Neural progenitor cell (in vitro differentiated cells): Measurements from ENCODE around the gene ALDH6A1. TPM values are rescaled to one million over a fixed set of nuclear protein-coding genes. Genes with fewer than 3 reads are reported as not detected.

Source experiments
- DNase-seq: peaks from one replicate; pipeline ENCODE4 v3.0.0-alpha.2; 2016; ENCODE audit warnings: low spot score
- H2AFZ ChIP-seq: fragments of 200-600 bp; sonication (generic); replicated peaks from 2 replicates; pipeline ENCODE4 v1.6.1; 2016; ENCODE audit warnings: antibody characterized with exemption
- H3F3A ChIP-seq: fragments of 200-600 bp; sonication (generic); 2 replicates; pipeline ENCODE4 v1.6.1; 2016; ENCODE audit warnings: antibody characterized with exemption, low read depth
- H3K27ac ChIP-seq: fragments of 200-600 bp; sonication (generic); 2 replicates; pipeline ENCODE4 v1.5.1; 2016; ENCODE audit warnings: mild to moderate bottlenecking
- H3K27me3 ChIP-seq: fragments of 200-600 bp; sonication (generic); 2 replicates; pipeline ENCODE4 v1.6.1; 2016; ENCODE audit warnings: mild to moderate bottlenecking, moderate library complexity
- H3K36me3 ChIP-seq: fragments of 200-600 bp; sonication (generic); 2 replicates; pipeline ENCODE4 v1.5.1; 2016
- H3K4me1 ChIP-seq: fragments of 200-600 bp; sonication (generic); 2 replicates; pipeline ENCODE4 v1.6.1; 2016; ENCODE audit warnings: mixed run types
- H3K4me2 ChIP-seq: fragments of 200-600 bp; sonication (generic); 2 replicates; pipeline ENCODE4 v1.6.1; 2016
- H3K4me3 ChIP-seq: fragments of 200-600 bp; sonication (generic); 2 replicates; pipeline ENCODE4 v1.5.1; 2016
- H3K79me2 ChIP-seq: fragments of 200-600 bp; sonication (generic); 2 replicates; pipeline ENCODE4 v1.6.1; 2016; ENCODE audit warnings: low read depth
- H3K9ac ChIP-seq: fragments of 200-600 bp; sonication (generic); 2 replicates; pipeline ENCODE4 v1.6.1; 2016
- H3K9me3 ChIP-seq: fragments of 200-600 bp; sonication (generic); 2 replicates; pipeline ENCODE4 v1.5.1; 2016; ENCODE audit warnings: low read depth
- H4K20me1 ChIP-seq: fragments of 200-600 bp; sonication (generic); 2 replicates; pipeline ENCODE4 v1.6.1; 2016; ENCODE audit warnings: low read depth
- H3K27ac Mint-ChIP-seq: 3 replicates; pipeline ENCODE4 v1.8.0; 2021; ENCODE audit warnings: mixed read lengths
- H3K27me3 Mint-ChIP-seq: 2 replicates; pipeline ENCODE4 v1.8.0; 2022; ENCODE audit warnings: low read depth, mild to moderate bottlenecking, inconsistent platforms, moderate library complexity, mixed read lengths; ENCODE audit not compliant: insufficient read depth
- H3K36me3 Mint-ChIP-seq: 3 replicates; pipeline ENCODE4 v1.8.0; 2021; ENCODE audit warnings: mixed read lengths
- H3K4me1 Mint-ChIP-seq: 3 replicates; pipeline ENCODE4 v1.8.0; 2021; ENCODE audit warnings: mixed read lengths
- H3K4me3 Mint-ChIP-seq: 3 replicates; pipeline ENCODE4 v1.8.0; 2021; ENCODE audit warnings: mild to moderate bottlenecking, moderate library complexity, mixed read lengths
- H3K9me3 Mint-ChIP-seq: 3 replicates; pipeline ENCODE4 v1.8.0; 2020; ENCODE audit warnings: mixed read lengths
- CTCF ChIP-seq: fragments of 200-600 bp; sonication (generic); IDR thresholded peaks from 2 replicates; pipeline ENCODE4 v1.5.1; 2017; ENCODE audit warnings: antibody characterized with exemption, mild to moderate bottlenecking
- EZH2 ChIP-seq: fragments of 200-600 bp; sonication (generic); IDR thresholded peaks from 2 replicates; pipeline ENCODE4 v1.6.1; 2017; ENCODE audit warnings: antibody characterized with exemption, mild to moderate bottlenecking, moderate library complexity
- EZH2phosphoT487 ChIP-seq: fragments of 200-600 bp; sonication (generic); IDR thresholded peaks from 2 replicates; pipeline ENCODE4 v1.6.1; 2017; ENCODE audit warnings: antibody characterized with exemption
- total RNA-seq: library from RNA; depleted of rRNA; stranded (reverse); fragments of >200 nt; gene quantifications from 2 replicates; pipeline ENCODE4 v1.2.3, GENCODE V29; 2015; ENCODE audit warnings: low replicate concordance

The ALDH6A1 gene
- total RNA-seq, 1 donor from 2014 or later, result 64.0 TPM

GRCh38 chr14:74019408-74020137, 64.7 kb downstream of the ALDH6A1 start:
- Histone ChIP-seq H3F3A (peaks cover 11% of the 10 kb centered on the region), H3K27ac (no peak overlapping the region), H3K4me1 (no peaks in the 10 kb centered on the region), H2AFZ (peak overlapping the region; percentile 94), H3K27me3 (no peaks in the 10 kb centered on the region), H3K79me2 (peaks cover 5% of the 10 kb centered on the region), H3K9ac (no peak overlapping the region), H3K4me2 (peak overlapping the region; percentile 73), H4K20me1 (no peaks in the 10 kb centered on the region), H3K4me3 (peak overlapping the region; percentile 88), H3K9me3 (no peaks in the 10 kb centered on the region), H3K36me3 (no peaks in the 10 kb centered on the region)
- peak; percentile 11 for DNase-seq
- TF ChIP-seq EZH2phosphoT487 (no peak), EZH2 (no peak), CTCF (no peak)
- Mint-ChIP-seq H3K4me3 (peak overlapping the region; percentile 94), H3K36me3 (no peaks in the 10 kb centered on the region), H3K27me3 (no peaks in the 10 kb centered on the region), H3K27ac (peak overlapping the region; percentile 96), H3K9me3 (no peaks in the 10 kb centered on the region), H3K4me1 (peaks cover 14% of the 10 kb centered on the region)

- Mint-ChIP-seq H3K27ac (peak within 1 kb of the TSS; percentile 96), H3K9me3 (no peaks in the 10 kb centered on the region), H3K4me3 (peak within 1 kb of the TSS; percentile 95), H3K27me3 (no peaks in the 10 kb centered on the region), H3K4me1 (peaks cover 14% of the 10 kb centered on the region), H3K36me3 (no peaks in the 10 kb centered on the region)
- DNase-seq, result peak; percentile 93
- H3K9ac ChIP-seq, result peak within 1 kb of the TSS; percentile 36
- H3K36me3 ChIP-seq, result no peaks in the 10 kb centered on the region
- peaks cover 11% of the 10 kb centered on the region for H3F3A ChIP-seq
- H3K4me1 ChIP-seq, result no peaks in the 10 kb centered on the region
- H2AFZ ChIP-seq, result peak within 1 kb of the TSS; percentile 94
- no peaks in the 10 kb centered on the region for H3K9me3 ChIP-seq
- H3K27me3 ChIP-seq, result no peaks in the 10 kb centered on the region
- H3K4me3 ChIP-seq, result peak within 1 kb of the TSS; percentile 88
- TF ChIP-seq EZH2phosphoT487 (no peak), EZH2 (peak; percentile 28), CTCF (peak; percentile 8)
- no peak within 1 kb of the TSS for H3K27ac ChIP-seq
- no peaks in the 10 kb centered on the region for H4K20me1 ChIP-seq
- H3K79me2 ChIP-seq, result peaks cover 5% of the 10 kb centered on the region
- peak within 1 kb of the TSS; percentile 73 for H3K4me2 ChIP-seq
Observed at GRCh38 chr14:74018586-74019407, 65.5 kb downstream of the ALDH6A1 start, which contains the start of the genes BBOF1 and ENTPD5. Gene BBOF1 (plus strand): TSS chr14:74019349. CDS start chr14:74019479, 130 bp downstream. Gene ENTPD5 (minus strand): TSS chr14:74019288. CDS start chr14:73988102, 31,186 bp downstream.

DNA sequence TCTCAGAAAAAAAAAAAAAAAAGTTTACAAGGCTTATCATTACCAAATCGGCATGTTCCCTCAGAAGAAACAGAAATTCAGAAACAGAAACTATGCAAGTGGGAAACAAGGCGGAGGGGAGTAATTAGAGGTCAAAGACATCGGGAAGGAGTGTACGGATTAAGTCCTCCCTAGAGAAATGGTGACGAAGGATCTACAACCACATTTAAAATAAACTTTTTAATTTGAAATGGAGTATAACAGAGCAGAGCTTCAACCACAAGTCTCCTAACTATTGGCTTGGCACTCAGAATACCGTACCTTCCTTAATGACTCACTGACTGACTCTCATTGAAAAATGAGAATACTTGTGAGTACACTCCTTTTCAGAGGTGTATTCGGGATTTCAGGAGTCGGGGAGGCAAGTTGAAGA, 66.1 kb downstream of the ALDH6A1 start:
- no peaks in the 10 kb centered on the region for H3K36me3 Mint-ChIP-seq
- TF ChIP-seq EZH2phosphoT487, result no peak
- TF ChIP-seq EZH2, result no peak
- TF ChIP-seq CTCF, result no peak
- peaks cover 14% of the 10 kb centered on the region for H3K4me1 Mint-ChIP-seq
- peak overlapping the region; percentile 86 for H2AFZ ChIP-seq
- peak overlapping the region; percentile 78 for H3K27ac Mint-ChIP-seq
- peak overlapping the region; percentile 95 for H3K4me3 Mint-ChIP-seq
- H3K27me3 Mint-ChIP-seq, result no peaks in the 10 kb centered on the region
- H3K4me1 ChIP-seq, result no peaks in the 10 kb centered on the region
- no peaks in the 10 kb centered on the region for H3K9me3 Mint-ChIP-seq
- H3K27me3 ChIP-seq, result no peaks in the 10 kb centered on the region
- no peak overlapping the region for H3K27ac ChIP-seq
- H3K9me3 ChIP-seq, result no peaks in the 10 kb centered on the region
- peaks cover 5% of the 10 kb centered on the region for H3K79me2 ChIP-seq
- H3K4me2 ChIP-seq, result peak overlapping the region; percentile 73
- no peaks in the 10 kb centered on the region for H3K36me3 ChIP-seq
- no peak for DNase-seq
- peak overlapping the region; percentile 36 for H3K9ac ChIP-seq
- no peaks in the 10 kb centered on the region for H4K20me1 ChIP-seq
- H3F3A ChIP-seq, result peaks cover 11% of the 10 kb centered on the region
- H3K4me3 ChIP-seq, result peak overlapping the region; percentile 88
